PFSK-1 (cell line): ENCODE data around the gene PARD3B.

Experiments used
- FOXP2 ChIP-seq: optimal IDR thresholded peaks from 2 replicates; pipeline ENCODE3; 2011; ENCODE audit warnings: borderline replicate concordance, control low read depth, inconsistent platforms; ENCODE audit not compliant: insufficient read depth; ENCODE audit errors: extremely low read length, extremely low read depth
- POLR2AphosphoS5 ChIP-seq: IDR thresholded peaks from 2 replicates; pipeline ENCODE4 v1.6.1; 2012; ENCODE audit warnings: low read depth, mild to moderate bottlenecking, control low read depth, low read length, moderate library complexity
- REST ChIP-seq, 2 experiments: IDR thresholded peaks; 2 replicates each; pipeline versions ENCODE4 v1.6.1 to v1.8.0; 2011 to 2012; ENCODE audit warnings: low read depth in 2 of 2, low read length in 2 of 2, control low read depth in 1 of 2, inconsistent platforms in 1 of 2, mild to moderate bottlenecking in 1 of 2, moderate library complexity in 1 of 2; ENCODE audit not compliant: insufficient read depth in 1 of 2
- SIN3A ChIP-seq: IDR thresholded peaks from 2 replicates; pipeline ENCODE4 v1.6.1; 2012; ENCODE audit warnings: mild to moderate bottlenecking, low read length, moderate library complexity, borderline replicate concordance; ENCODE audit not compliant: insufficient read depth
- TAF1 ChIP-seq: IDR thresholded peaks from 2 replicates; pipeline ENCODE4 v1.6.1; 2012; ENCODE audit warnings: low read length, control low read depth, borderline replicate concordance; ENCODE audit not compliant: insufficient read depth

Gene PARD3B

GRCh38 chr2:205324355-205324754 is 779.1 kb downstream of the PARD3B start:
- TF ChIP-seq POLR2AphosphoS5 (no peak), TAF1 (no peak), FOXP2 (no peak), REST (IDR thresholded peaks at IDR 0.05; ENCODE audit: insufficient read depth in 1 of 2, low read depth in 2 of 2, low read length in 2 of 2) (no peak), SIN3A (no peak)

- TF ChIP-seq TAF1: no peak
- TF ChIP-seq REST (IDR thresholded peaks at IDR 0.05; ENCODE audit: insufficient read depth in 1 of 2, low read depth in 2 of 2, low read length in 2 of 2): no peak
- TF ChIP-seq POLR2AphosphoS5: no peak
- TF ChIP-seq FOXP2: no peak
- no peak for TF ChIP-seq SIN3A
These were observed 788.1 kb downstream of the PARD3B start for GRCh38 chr2:205333351-205333750.

- TF ChIP-seq TAF1: no peak
- no peak for TF ChIP-seq SIN3A
These were observed 792.0 kb downstream of the PARD3B start for GRCh38 chr2:205337274-205337673.

- TF ChIP-seq FOXP2 (no peak), SIN3A (no peak), REST (IDR thresholded peaks at IDR 0.05; ENCODE audit: insufficient read depth in 1 of 2, low read depth in 2 of 2, low read length in 2 of 2) (no peak), TAF1 (no peak), POLR2AphosphoS5 (no peak)
These were observed 792.9 kb downstream of the PARD3B start for GRCh38 chr2:205338156-205338555.

- TF ChIP-seq REST (IDR thresholded peaks at IDR 0.05; ENCODE audit: insufficient read depth in 1 of 2, low read depth in 2 of 2, low read length in 2 of 2) (no peak), TAF1 (no peak), FOXP2 (no peak), POLR2AphosphoS5 (no peak), SIN3A (no peak)
These were observed 797.8 kb downstream of the PARD3B start for GRCh38 chr2:205343103-205343502.
